HG03442 (cell line): ENCODE results near the gene FTCD.
"Not testable (repeated sequence)": the region's sequence is repeated elsewhere in the genome, so short reads cannot be mapped to it uniquely, and the experiment has no call there.

ENCODE experiments used
- ATAC-seq: cut with Tn5 transposase; IDR thresholded peaks from one replicate; pipeline ENCODE4 v1.9.1; 2021; ENCODE audit warnings: mild to moderate bottlenecking, moderate library complexity; ENCODE audit not compliant: unreplicated experiment

The FTCD gene

GRCh38 chr21:46154155-46154954 lies 1.0 kb downstream of the FTCD start:
- ATAC-seq, result no peak

DNA sequence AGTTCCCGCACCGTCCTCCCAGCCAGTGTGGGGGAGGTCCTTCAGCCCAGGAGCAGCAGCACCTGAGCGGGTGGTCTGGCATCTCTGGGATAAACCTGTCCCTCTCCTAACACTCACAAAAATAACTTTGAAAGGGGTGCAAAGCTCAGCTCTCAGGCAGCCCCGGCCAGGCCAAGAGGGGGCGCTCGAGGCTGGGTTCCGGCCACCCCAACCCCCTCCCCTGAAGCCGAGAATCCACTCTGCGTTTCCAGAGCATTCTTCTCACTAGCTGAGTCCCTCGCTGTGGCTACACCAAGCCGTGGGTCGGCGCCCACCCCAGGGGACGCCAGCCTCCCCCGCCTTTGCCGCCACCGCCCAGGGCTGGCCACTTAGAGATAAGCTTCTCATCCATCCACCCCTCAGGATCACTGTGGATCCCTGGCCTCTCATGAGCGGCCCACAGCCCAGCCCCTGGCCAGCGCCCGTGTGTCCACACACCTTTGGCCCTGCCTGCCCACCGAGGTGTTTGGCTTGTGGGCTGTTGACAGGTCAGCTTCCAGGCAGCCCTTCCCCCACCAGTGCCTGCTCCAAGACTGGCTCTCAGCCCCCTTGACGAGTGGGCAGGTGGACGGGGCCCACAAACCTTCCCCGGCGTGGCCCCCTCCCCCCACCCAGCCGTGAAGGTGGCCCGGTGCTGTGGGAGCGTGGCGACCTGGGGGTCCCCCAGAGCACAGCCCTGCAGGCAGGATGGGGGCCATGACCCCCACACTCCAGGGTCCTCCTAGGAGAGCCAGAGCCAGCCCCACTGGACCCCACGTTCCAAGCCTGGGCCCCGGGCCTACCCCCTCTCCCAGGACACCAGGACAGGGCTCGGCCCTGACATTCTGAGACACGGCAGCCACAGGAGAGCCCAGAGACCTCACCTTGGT lies 1.9 kb downstream of the FTCD start:
- no peak for ATAC-seq

DNA sequence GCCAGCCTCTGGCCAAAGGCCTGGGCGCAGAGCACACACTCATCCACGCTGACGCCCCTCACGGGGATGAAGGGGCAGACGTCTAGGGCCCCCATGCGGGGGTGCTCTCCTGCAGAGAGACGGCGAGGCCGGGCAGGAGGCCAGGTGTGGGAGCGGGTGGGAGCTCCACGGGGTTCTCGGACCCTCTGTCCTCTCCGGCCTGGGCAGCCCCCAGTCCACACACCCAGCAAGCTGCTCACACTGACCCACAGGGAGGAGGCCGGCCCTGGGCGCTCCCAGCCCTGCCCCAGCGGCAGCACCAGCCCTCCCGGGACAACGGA lies 2.5 kb downstream of the FTCD start:
- ATAC-seq, result no peak

- no peak for ATAC-seq
These were observed 3.1 kb downstream of the FTCD start for GRCh38 chr21:46151989-46152926.

DNA sequence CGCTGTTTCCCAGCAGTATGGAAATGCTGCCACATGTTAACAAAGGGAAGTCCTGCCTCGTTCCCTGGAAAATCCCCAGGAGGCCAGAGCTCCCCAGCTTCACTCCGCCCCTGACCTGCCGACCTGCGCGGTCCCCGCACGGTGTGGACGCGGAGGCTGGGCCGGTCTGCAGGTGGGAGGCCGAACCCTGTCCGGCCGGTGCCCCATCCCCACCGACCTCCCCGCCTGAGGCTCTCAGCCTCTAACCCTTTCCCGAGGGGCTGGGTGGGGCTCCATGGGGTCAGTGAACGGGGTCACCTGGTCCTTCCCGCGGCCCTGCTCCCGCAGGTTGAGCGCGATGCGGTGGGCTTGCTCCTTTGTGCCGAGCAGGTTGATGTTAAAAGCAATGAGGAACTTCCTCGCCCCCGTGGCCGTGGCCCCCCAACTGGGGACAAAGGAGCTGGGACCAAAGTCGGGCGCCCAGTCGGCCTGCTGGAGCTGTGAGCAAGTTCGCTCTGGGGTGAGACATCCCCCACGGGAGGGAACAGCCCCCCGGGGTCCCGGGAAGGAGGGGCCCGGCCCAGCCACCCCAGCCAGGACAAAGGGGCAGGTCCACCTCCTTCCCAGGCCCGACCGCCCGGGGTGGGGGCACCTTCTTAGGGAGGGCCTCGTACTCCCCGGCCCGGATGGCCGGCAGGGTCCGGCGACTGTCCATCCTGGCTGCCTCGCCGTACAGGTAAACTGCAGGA lies 4.0 kb downstream of the FTCD start:
- no peak for ATAC-seq

DNA sequence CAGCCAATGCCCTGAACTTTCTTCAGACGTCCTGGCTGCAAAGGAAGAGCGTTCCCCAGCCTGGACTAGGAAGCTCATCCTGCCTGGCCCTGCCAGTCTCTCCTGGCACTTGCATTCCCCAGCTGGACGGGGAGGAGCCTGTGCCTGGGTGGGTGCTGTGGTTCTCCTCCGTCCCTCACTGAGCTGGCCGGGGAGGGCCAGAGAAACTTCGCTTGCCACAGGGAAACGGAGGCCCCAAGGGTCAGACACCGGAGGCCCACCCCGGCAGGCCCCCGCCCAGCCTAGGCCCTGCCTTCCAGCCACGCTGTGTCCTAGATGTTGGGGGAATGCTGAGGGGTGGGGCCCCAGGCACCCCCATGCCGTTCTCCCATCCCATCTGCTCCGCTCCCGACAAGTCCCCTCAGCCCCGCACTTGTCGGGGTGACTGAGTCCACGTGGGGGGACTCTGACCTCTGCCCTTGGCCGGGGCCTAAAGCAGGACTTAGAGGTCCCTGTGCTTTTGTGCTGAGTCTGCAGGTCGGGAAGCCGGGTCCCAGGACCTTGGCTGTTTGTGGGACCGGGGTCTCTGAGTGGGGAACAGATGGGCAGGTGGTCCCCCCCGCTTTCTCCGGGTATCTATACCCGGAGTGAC lies 4.8 kb downstream of the FTCD start:
- no peak for ATAC-seq

GRCh38 chr21:46150073-46150472 lies 5.3 kb downstream of the FTCD start:
- ATAC-seq, result no peak

DNA sequence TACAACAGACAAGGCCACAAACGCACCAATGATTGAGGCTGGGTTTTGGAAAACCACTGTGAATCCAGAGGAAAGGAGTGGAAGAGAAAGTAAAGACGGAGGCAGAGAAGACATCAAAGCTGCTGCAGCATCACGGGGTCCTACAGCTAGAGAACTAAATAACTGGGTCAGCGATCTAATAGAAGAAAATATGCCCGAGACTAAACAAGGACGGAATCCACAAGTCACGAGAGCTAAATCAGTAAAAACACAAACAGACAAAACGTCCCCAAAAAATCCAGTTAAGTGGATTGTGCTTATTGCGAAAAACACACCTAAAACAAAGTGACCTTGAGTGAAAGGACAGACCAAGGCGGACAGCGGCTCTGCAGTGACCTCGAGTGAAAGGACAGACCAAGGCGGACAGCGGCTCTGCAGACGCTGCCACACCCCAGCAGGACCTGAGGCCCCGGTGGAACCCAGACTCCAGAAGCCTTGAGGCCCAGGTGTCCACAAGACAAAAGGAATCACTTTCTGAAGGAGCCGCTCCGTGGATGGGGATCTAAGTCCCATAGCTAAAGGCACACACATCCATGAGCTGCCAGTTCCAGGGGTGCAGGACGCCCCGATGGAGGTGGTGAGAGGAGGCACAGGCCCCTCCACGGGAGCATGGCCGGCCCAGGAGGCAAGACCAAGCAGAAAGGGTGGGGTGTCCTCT lies 6.0 kb downstream of the FTCD start:
- ATAC-seq, result no peak

DNA sequence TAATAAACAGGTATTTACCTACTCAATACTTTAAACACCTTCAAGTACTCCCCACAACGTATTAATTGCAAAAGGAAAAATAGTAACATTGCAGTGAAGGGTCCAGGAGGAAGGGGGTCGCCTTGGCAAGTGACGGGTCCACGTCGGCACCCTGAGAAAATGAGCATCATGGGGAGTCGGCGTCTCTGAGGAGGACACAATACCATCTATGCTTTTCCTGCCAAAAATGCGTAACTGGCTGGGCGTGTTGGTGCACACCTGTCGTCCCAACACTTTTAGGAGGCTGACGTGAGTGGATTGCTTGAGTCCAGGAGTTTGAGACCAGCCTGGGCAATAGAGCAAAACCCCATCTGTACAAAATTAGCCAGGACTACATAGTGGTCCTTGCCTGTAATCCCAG lies 7.3 kb downstream of the FTCD start:
- ATAC-seq, result no peak

DNA sequence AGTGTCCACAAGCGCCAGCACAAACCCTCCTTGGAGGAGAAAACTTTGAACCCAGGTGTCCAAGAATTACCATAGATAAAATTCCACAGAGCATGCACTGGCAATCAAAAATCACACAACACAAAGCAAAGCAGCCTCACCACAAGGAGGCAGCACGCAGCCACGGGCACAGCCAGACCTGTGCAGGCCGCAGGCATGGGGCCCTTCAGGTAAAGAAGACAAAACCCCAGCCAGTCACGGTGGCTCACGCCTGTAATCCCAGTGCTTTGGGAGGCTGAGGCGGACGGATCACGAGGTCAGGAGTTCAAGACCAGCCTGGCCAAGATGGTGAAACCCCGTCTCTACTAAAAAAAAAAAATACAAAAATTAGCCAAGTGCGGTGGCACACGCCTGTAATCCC lies 8.0 kb downstream of the FTCD start:
- ATAC-seq, result not testable (repeated sequence)

GRCh38 chr21:46146856-46147255 lies 8.5 kb downstream of the FTCD start:
- ATAC-seq, result no peak

DNA sequence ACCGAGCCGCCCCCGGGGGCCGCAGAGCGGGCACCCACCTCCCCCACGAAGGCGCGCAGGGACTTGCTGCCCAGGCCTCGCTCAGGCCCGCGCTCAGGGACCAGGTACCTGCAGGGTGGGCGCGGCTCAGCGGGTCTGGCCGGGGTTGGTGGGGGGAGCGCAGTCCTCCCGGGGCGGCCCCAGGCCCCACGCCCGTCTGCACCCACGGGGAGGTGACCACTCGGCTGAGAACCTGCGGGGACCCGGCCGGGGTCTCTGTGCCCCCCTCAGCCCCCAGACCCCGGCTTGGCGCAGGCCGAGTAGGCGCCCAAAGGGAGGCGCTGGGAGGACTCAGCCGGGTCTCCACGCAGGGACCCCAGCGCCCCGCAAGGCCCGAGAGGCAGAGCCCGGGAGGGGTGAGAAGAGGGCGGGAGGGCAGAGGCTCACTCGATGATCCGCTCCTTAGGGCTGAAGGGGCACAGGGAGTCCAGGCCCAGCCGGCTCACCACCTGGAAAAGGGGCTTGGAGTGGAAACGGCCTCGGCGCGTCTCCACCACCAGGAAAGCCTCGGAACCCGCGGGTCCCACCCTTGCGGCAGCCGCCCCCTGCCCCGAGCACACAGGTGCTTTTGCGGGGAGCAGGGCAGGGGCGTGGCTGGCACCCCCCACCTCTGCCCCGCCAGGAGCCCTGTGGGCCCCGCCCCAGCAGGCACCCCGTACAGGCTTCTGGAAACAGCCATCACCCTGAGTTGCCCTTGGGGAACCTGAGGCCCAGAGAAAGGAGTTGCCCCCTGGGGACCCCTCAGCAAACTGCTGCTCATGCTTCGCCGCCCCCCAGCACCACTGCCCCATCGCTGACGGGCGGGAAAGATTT lies 9.3 kb downstream of the FTCD start:
- no peak for ATAC-seq

DNA sequence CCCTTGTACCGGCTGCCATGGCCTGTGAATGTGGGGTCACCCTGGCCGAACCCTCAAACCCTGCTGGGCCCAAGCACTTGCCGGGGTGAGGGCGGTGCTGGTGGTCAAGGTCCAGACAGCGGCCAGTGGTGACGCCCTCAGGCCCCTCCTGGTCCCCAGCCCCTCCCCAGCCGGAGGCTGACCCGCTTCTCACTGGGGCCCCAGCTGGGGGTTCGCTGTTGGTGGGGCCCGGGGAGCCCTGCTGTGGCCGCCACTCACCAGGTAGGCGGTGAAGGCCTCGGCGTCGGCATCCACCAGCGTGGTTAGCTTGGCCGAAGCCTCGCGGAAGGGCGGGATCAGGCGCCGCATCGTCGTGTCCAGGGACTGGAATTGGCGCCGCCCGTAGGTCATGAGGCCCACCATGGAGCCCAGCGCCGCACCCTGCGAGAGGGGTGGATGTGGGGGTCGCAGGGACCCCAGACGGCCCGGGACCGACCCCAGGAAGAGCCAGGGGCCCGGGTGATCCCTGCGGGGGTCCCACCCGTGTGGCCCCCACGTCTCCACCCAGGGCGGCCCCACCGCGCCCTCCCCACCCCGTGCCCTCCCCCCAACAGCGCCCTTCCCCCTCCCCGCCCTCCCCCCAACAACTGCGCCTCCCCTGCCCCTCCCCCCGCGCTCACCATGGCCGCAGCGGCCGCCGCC lies 10.1 kb downstream of the FTCD start:
- no peak for ATAC-seq

GRCh38 chr21:46144464-46145070 lies 10.8 kb downstream of the FTCD start:
- ATAC-seq, result no peak

- no peak for ATAC-seq
These were observed 12.6 kb downstream of the FTCD start for GRCh38 chr21:46142582-46143473.

- no peak for ATAC-seq
These were observed 13.4 kb downstream of the FTCD start for GRCh38 chr21:46141767-46142581.
